ENCODE data around the gene TMEM140. TPM values are rescaled to one million over a fixed set of nuclear protein-coding genes. Genes with fewer than 3 reads are reported as not detected.

Gene TMEM140
- total RNA-seq, 2 donors from 2014 or later = not detected

- H3K9ac ChIP-seq (ENCODE audit: extremely low read depth, low read length, poor library complexity, severe bottlenecking) = no peak overlapping the region
- Mint-ChIP-seq H3K27me3 (ENCODE audit: insufficient read depth) (no peaks in the 10 kb centered on the region), H3K27ac (peak overlapping the region; percentile 19), H3K36me3 (ENCODE audit: low read depth) (peaks cover 82% of the 10 kb centered on the region), H3K4me1 (peaks cover 16% of the 10 kb centered on the region), H3K4me3 (no peak overlapping the region), H3K9me3 (peaks cover 35% of the 10 kb centered on the region)
- TF ChIP-seq CTCF (conservative IDR thresholded peaks at IDR 0.05) = no peak
- peaks cover 4% of the 10 kb centered on the region for H3K4me1 ChIP-seq (ENCODE audit: control insufficient read depth, insufficient read depth, low read length)
- peaks cover 21% of the 10 kb centered on the region for H3K36me3 ChIP-seq (ENCODE audit: control insufficient read depth, insufficient read depth, low read length)
- H3K27ac ChIP-seq (ENCODE audit: low read depth, low read length) = peak overlapping the region; percentile 42
- H3K9me3 ChIP-seq (ENCODE audit: control insufficient read depth, low read length) = peaks cover 32% of the 10 kb centered on the region
- no peaks in the 10 kb centered on the region for H3K27me3 ChIP-seq (ENCODE audit: control insufficient read depth, insufficient read depth, low read length, poor library complexity, severe bottlenecking)
- no peak overlapping the region for H3K4me3 ChIP-seq (ENCODE audit: low read length)
- DNase-seq = no peak
- WGBS, 2 experiments (ENCODE audit: insufficient coverage in 1 of 2, insufficient read length in 1 of 2) = 79 to 81% methylated on average over 7 to 9 of the region's 9 CpGs
Observed at GRCh38 chr7:135160858-135161653, 13.2 kb downstream of the TMEM140 start.

- H3K27ac ChIP-seq (ENCODE audit: low read depth, low read length) = no peak overlapping the region
- H3K9me3 ChIP-seq (ENCODE audit: control insufficient read depth, low read length) = peaks cover 26% of the 10 kb centered on the region
- TF ChIP-seq CTCF (conservative IDR thresholded peaks at IDR 0.05) = no peak
- H3K36me3 ChIP-seq (ENCODE audit: control insufficient read depth, insufficient read depth, low read length) = peaks cover 27% of the 10 kb centered on the region
- no peaks in the 10 kb centered on the region for H3K27me3 Mint-ChIP-seq (ENCODE audit: insufficient read depth)
- H3K36me3 Mint-ChIP-seq (ENCODE audit: low read depth) = peaks cover 82% of the 10 kb centered on the region
- H3K4me3 Mint-ChIP-seq = no peak overlapping the region
- peaks cover 29% of the 10 kb centered on the region for H3K9me3 Mint-ChIP-seq
- no peak overlapping the region for H3K27ac Mint-ChIP-seq
- no peak overlapping the region for H3K9ac ChIP-seq (ENCODE audit: extremely low read depth, low read length, poor library complexity, severe bottlenecking)
- H3K27me3 ChIP-seq (ENCODE audit: control insufficient read depth, insufficient read depth, low read length, poor library complexity, severe bottlenecking) = no peaks in the 10 kb centered on the region
- WGBS, 2 experiments (ENCODE audit: insufficient coverage in 1 of 2, insufficient read length in 1 of 2) = 95 to 98% methylated on average over 5 to 6 of the region's 6 CpGs
- no peak overlapping the region for H3K4me3 ChIP-seq (ENCODE audit: low read length)
- H3K4me1 ChIP-seq (ENCODE audit: control insufficient read depth, insufficient read depth, low read length) = peaks cover 4% of the 10 kb centered on the region
- no peak for DNase-seq
- peaks cover 16% of the 10 kb centered on the region for H3K4me1 Mint-ChIP-seq
Observed at GRCh38 chr7:135161669-135162068, 13.8 kb downstream of the TMEM140 start.

- H3K9me3 Mint-ChIP-seq = peaks cover 21% of the 10 kb centered on the region
- H3K9ac ChIP-seq (ENCODE audit: extremely low read depth, low read length, poor library complexity, severe bottlenecking) = no peak overlapping the region
- no peaks in the 10 kb centered on the region for H3K27me3 Mint-ChIP-seq (ENCODE audit: insufficient read depth)
- H3K36me3 Mint-ChIP-seq (ENCODE audit: low read depth) = peaks cover 80% of the 10 kb centered on the region
- H3K27ac Mint-ChIP-seq = no peak overlapping the region
- 88% methylated on average over 2 of the region's 2 CpGs; no CpG with 5 or more reads in 1 of the 2 experiments for WGBS, 2 experiments (ENCODE audit: insufficient coverage in 1 of 2, insufficient read length in 1 of 2)
- H3K36me3 ChIP-seq (ENCODE audit: control insufficient read depth, insufficient read depth, low read length) = peaks cover 35% of the 10 kb centered on the region
- H3K4me1 ChIP-seq (ENCODE audit: control insufficient read depth, insufficient read depth, low read length) = peaks cover 4% of the 10 kb centered on the region
- H3K4me3 ChIP-seq (ENCODE audit: low read length) = no peak overlapping the region
- peaks cover 18% of the 10 kb centered on the region for H3K9me3 ChIP-seq (ENCODE audit: control insufficient read depth, low read length)
- TF ChIP-seq CTCF (conservative IDR thresholded peaks at IDR 0.05) = no peak
- H3K27me3 ChIP-seq (ENCODE audit: control insufficient read depth, insufficient read depth, low read length, poor library complexity, severe bottlenecking) = no peaks in the 10 kb centered on the region
- H3K4me3 Mint-ChIP-seq = no peak overlapping the region
- H3K4me1 Mint-ChIP-seq = peaks cover 16% of the 10 kb centered on the region
- DNase-seq = no peak
- H3K27ac ChIP-seq (ENCODE audit: low read depth, low read length) = no peak overlapping the region
Observed at GRCh38 chr7:135162382-135163001, 14.6 kb downstream of the TMEM140 start.
